Measurements from ENCODE around the gene PKD2. TPM values are rescaled to one million over a fixed set of nuclear protein-coding genes. Genes with fewer than 3 reads are reported as not detected.

Gene PKD2
- total and polyA plus RNA-seq, 2 of the 13 experiments (the other 11 are each of a cell fraction or from before 2014, with no cell fraction given) = 5.6 to 9.1 TPM

DNA sequence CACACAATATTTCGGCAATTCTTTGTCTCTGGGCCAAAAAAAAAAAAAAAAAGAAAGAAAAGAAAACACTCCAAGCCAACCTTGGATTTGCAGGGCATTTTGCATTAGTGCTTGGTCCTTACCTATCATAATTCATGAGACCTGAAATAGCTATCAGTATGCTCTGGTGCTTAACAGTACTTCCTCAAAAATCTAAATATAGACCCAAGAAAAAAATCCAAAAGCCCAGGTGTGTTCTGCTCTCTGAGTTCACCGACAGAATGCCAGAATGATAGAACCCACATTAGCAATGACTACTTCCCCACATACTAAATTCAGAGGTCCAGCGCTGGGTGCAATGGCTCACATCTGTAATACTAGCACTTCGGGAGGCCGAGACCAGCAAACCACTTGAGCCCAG, 108.2 kb downstream of the PKD2 start:
- CTCF ChIA-PET (ENCODE audit: low intra/inter-chr PET ratio, low total read pairs) = no interaction called here
- no peaks in the 10 kb centered on the region for H3K79me2 ChIP-seq (ENCODE audit: insufficient read depth, low read length)
- H3K27me3 ChIP-seq (ENCODE audit: control insufficient read depth in 1 of 2, insufficient read depth in 2 of 2, low read length in 2 of 2) = no peaks in the 10 kb centered on the region
- H3K4me3 ChIP-seq (replicated peaks in 1 of 3; ENCODE audit: insufficient read depth in 1 of 3, low read depth in 2 of 3, low read length in 3 of 3) = no peak overlapping the region
- no peaks in the 10 kb centered on the region for H4K20me1 ChIP-seq (ENCODE audit: insufficient read depth, low read length)
- POLR2A ChIA-PET = interaction anchor here (1.6 kb wide), 1 partner anchor 43 kb away, joined by 5 read pairs; the partner anchor contains the start of gene ABCG2
- TF ChIP-seq RBM39 (IDR thresholded peaks at IDR 0.05; ENCODE audit: low read depth, low read length, poor library complexity, severe bottlenecking) = no peak
- TF ChIP-seq ZNF878 (CRISPR knock-in tag; IDR thresholded peaks at IDR 0.05) = no peak
- no peak for TF ChIP-seq RXRA (CRISPR knock-in tag; IDR thresholded peaks at IDR 0.05)
- no peak for TF ChIP-seq REXO4 (CRISPR knock-in tag; IDR thresholded peaks at IDR 0.05; ENCODE audit: borderline replicate concordance)
- TF ChIP-seq PPARG (CRISPR knock-in tag; conservative IDR thresholded peaks at IDR 0.05) = no peak
- no peak for TF ChIP-seq NRL (CRISPR knock-in tag; IDR thresholded peaks at IDR 0.05; ENCODE audit: borderline replicate concordance)
- TF ChIP-seq NCOA5 (CRISPR knock-in tag; IDR thresholded peaks at IDR 0.05) = no peak
- no peak for TF ChIP-seq ATF1 (CRISPR knock-in tag; IDR thresholded peaks at IDR 0.05)
- no peak for TF ChIP-seq ZZZ3 (CRISPR knock-in tag; IDR thresholded peaks at IDR 0.05; ENCODE audit: borderline replicate concordance)
- TF ChIP-seq NFIC (IDR thresholded peaks at IDR 0.05; ENCODE audit: low read length) = no peak
- no peak for TF ChIP-seq TRIM22 (IDR thresholded peaks at IDR 0.05)
- TF ChIP-seq ZFP37 (CRISPR knock-in tag; IDR thresholded peaks at IDR 0.05; ENCODE audit: borderline replicate concordance) = no peak
- no peak for TF ChIP-seq LCORL (IDR thresholded peaks at IDR 0.05)
- TF ChIP-seq LCORL (CRISPR knock-in tag; IDR thresholded peaks at IDR 0.05) = no peak
- TF ChIP-seq ZNF468 (CRISPR knock-in tag; IDR thresholded peaks at IDR 0.05) = no peak
- no peak for TF ChIP-seq RARA (CRISPR knock-in tag; IDR thresholded peaks at IDR 0.05)
- no peak overlapping the region for H2AFZ ChIP-seq (ENCODE audit: low read length)
- H3K27ac ChIP-seq (ENCODE audit: extremely low read length, insufficient read depth, low read length) = no peak overlapping the region
- FAIRE-seq = no peak
- H3K4me1 ChIP-seq (ENCODE audit: insufficient read depth, low read length) = peaks cover 27% of the 10 kb centered on the region
- H3K9me3 ChIP-seq (ENCODE audit: low read length) = peaks cover 19% of the 10 kb centered on the region
- no peaks in the 10 kb centered on the region for H3K36me3 ChIP-seq (replicated peaks in 1 of 2; ENCODE audit: control insufficient read depth in 1 of 2, insufficient read depth in 2 of 2, low read length in 2 of 2)
- no TSS peak for BruUV-seq (replicated peaks)
- 97% methylated on average over 5 of the region's 5 CpGs for WGBS (ENCODE audit: low lambda C conversion rate)
- in situ Hi-C loops (cut with HindIII; ENCODE audit: extremely low pct_ligation_motif_present, low pct_unique_long_range_greater_than_20kb) = no loop called here
- H3K9ac ChIP-seq (ENCODE audit: insufficient read depth, low read depth, low read length) = no peak overlapping the region
- intact Hi-C loops (cut with micrococcal nuclease; ENCODE audit: unreplicated experiment) = no loop called here
- no peak overlapping the region for H3K4me2 ChIP-seq (ENCODE audit: low read depth, low read length)
- no peak for DNase-seq (ENCODE audit: low spot score)
- ATAC-seq = no peak

All from HepG2 (cell line).